T-helper 2 cell treated with Interferon-gamma antibody and Interleukin-4, amounts not matched to agents 5 μg/mL and 100 μg/mL, for 36 hours (primary cell): ENCODE data around the gene WASF3.

Source experiments
- DNase-seq: peaks from one replicate; pipeline ENCODE4 v3.0.0; 2021; ENCODE audit warnings: low spot score
- H3K27ac Mint-ChIP-seq: one replicate; pipeline ENCODE4 v1.8.0; 2021; ENCODE audit warnings: mild to moderate bottlenecking, mixed read lengths
- H3K27me3 Mint-ChIP-seq: one replicate; pipeline ENCODE4 v1.8.0; 2021; ENCODE audit warnings: low read depth, mixed read lengths
- H3K36me3 Mint-ChIP-seq: one replicate; pipeline ENCODE4 v1.8.0; 2021; ENCODE audit warnings: low read depth, mixed read lengths
- H3K4me1 Mint-ChIP-seq: one replicate; pipeline ENCODE4 v1.8.0; 2021; ENCODE audit warnings: low read depth, mixed read lengths
- H3K4me3 Mint-ChIP-seq: one replicate; pipeline ENCODE4 v1.8.0; 2022; ENCODE audit warnings: mild to moderate bottlenecking, moderate library complexity, mixed read lengths
- H3K9me3 Mint-ChIP-seq: one replicate; pipeline ENCODE4 v1.8.0; 2021; ENCODE audit warnings: mixed read lengths

Gene WASF3

DNA sequence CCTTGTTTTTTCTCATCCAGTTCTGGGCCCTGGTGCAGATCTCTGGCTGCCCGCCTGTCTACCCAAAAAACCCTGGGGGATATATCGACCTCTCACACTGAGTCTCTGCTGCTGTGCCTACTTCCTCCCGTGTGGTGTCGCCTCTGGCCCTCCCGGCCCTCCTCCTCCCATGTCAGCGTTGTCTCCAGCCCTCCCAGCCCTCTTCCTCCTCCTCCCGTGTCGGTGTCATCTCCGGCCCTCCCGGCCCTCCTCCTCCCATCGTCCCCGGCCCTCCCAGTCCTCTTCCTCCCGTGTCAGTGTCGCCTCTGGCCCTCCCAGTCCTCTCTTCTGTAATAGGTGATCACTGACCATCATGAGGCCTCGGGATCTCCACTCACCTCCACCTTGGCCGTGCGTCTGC is 121.3 kb downstream of the WASF3 start:
- no peak overlapping the region for H3K4me3 Mint-ChIP-seq
- H3K4me1 Mint-ChIP-seq: no peaks in the 10 kb centered on the region
- H3K9me3 Mint-ChIP-seq: no peaks in the 10 kb centered on the region
- H3K36me3 Mint-ChIP-seq: no peaks in the 10 kb centered on the region
- H3K27me3 Mint-ChIP-seq: peaks cover 5% of the 10 kb centered on the region
- H3K27ac Mint-ChIP-seq: no peak overlapping the region
- DNase-seq: no peak

DNA sequence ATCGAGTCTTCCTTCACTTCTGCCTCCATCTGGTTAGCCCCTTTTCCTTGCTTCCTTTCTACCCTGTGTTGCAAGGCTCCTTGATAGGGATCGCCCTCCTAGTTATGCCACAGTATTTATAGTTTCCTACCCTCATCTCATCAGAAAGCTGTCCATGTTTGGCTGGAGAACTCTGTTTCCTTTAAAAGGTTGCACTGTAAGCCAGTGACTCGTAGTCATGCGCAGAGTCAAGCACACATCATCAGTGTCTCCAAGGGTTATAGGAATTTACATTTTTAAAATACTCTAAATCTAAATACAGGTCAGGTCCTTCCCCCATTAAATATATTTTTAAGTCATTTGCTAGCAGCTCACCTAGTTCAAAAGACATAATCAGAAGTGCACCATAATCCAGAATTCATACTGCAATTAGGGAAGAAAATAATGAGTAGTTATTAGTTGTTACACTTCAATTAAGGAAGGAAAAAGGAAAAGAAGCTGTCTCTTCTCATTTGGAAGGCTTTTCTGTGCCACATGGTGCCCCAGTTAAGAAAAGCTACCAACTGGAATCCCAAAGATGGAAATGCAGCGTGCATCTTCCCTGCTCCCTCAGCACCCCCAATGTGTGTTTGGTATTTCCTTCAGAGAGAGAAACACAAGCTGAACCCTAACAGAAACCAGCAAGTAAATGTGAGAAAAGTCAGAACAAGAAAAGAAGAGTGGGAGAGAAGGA is 122.1 kb downstream of the WASF3 start:
- Mint-ChIP-seq H3K9me3 (no peaks in the 10 kb centered on the region), H3K4me3 (no peak overlapping the region), H3K27me3 (peaks cover 2% of the 10 kb centered on the region), H3K36me3 (no peaks in the 10 kb centered on the region), H3K27ac (no peak overlapping the region), H3K4me1 (no peaks in the 10 kb centered on the region)
- no peak for DNase-seq

DNA sequence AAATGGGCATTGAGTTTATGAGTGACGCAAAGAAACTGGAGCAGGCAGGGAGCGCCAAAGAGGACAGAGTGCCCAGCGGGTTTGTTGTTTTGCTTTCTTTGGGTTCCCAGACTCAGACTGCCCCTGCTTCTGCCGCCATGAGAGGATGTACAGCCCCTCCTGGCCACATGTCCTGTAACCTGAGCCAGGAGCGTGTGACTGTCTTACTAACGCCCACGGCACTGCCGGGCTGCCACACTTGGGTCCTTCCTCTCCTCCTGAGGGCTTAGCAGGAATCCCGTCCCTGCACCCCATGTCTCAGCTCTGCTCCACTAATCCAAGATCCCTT is 122.6 kb downstream of the WASF3 start:
- Mint-ChIP-seq H3K36me3 (no peaks in the 10 kb centered on the region), H3K4me3 (no peak overlapping the region), H3K27ac (no peak overlapping the region), H3K9me3 (no peaks in the 10 kb centered on the region), H3K4me1 (no peaks in the 10 kb centered on the region), H3K27me3 (peaks cover 1% of the 10 kb centered on the region)
- no peak for DNase-seq

DNA sequence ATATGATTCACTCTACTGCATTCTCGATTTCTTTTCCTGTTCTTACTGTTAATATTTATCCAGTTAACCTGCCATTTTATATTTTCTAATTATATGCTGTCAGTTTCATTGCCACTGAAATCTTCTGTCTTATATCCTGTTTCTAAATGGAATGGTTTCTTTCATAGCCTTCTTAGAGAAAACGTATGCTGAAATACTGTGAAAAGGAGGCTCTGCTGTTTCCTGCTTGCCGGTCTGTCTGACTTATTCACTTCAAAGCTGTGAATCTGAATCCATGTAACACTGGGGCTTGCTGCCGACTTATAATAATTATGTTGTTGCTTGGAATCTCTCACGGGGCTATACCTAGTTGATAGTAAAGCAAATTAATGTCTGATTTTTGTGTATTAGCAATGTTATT is 123.1 kb downstream of the WASF3 start:
- no peaks in the 10 kb centered on the region for H3K36me3 Mint-ChIP-seq
- H3K9me3 Mint-ChIP-seq: no peaks in the 10 kb centered on the region
- no peak overlapping the region for H3K4me3 Mint-ChIP-seq
- H3K27me3 Mint-ChIP-seq: no peaks in the 10 kb centered on the region
- DNase-seq: no peak
- no peak overlapping the region for H3K27ac Mint-ChIP-seq
- H3K4me1 Mint-ChIP-seq: no peaks in the 10 kb centered on the region

DNA sequence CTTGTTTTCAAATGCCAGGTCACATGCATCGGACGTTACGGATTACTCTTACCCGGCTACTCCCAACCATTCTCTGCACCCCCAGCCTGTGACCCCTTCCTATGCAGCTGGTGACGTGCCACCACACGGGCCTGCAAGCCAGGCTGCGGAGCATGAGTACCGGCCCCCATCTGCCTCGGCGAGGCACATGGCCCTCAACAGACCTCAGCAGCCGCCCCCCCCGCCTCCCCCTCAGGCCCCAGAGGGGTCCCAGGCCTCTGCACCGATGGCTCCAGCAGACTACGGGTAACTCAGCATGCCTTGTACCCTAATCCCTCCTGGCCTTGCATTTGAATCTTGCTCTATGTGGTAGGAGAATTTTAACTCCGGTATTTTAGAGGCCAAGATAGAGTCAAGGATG is 123.6 kb downstream of the WASF3 start:
- no peak overlapping the region for H3K27ac Mint-ChIP-seq
- H3K4me3 Mint-ChIP-seq: no peak overlapping the region
- no peaks in the 10 kb centered on the region for H3K9me3 Mint-ChIP-seq
- no peaks in the 10 kb centered on the region for H3K4me1 Mint-ChIP-seq
- H3K27me3 Mint-ChIP-seq: no peaks in the 10 kb centered on the region
- H3K36me3 Mint-ChIP-seq: no peaks in the 10 kb centered on the region
- no peak for DNase-seq

- Mint-ChIP-seq H3K9me3 (no peaks in the 10 kb centered on the region), H3K4me1 (no peaks in the 10 kb centered on the region), H3K36me3 (no peaks in the 10 kb centered on the region), H3K27ac (no peak overlapping the region), H3K4me3 (no peak overlapping the region), H3K27me3 (no peaks in the 10 kb centered on the region)
- no peak for DNase-seq
Observed at GRCh38 chr13:26682606-26683005, 125.1 kb downstream of the WASF3 start.

GRCh38 chr13:26685606-26686005 is 128.1 kb downstream of the WASF3 start:
- H3K4me3 Mint-ChIP-seq: no peak overlapping the region
- DNase-seq: no peak

DNA sequence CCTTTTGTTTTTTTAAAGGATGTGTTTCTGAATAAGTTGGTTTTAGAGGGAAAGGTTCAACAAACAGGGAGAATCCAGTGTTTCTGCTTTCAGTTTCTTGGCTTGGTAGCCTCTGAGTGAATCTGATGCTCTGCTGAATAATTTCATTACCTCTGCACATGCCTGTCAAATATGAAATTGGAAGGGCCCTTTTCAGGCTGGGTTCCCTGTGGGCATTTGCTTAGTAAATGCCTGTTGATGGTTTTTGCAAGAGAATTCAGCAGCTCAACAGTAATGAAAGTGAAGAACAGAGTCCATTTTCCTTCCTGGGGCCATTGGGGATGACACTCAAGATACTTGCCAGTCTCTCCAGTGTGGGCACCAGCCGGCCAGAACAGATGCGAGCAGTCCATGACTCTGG is 128.8 kb downstream of the WASF3 start:
- Mint-ChIP-seq H3K9me3 (peaks cover 16% of the 10 kb centered on the region), H3K27me3 (no peaks in the 10 kb centered on the region), H3K36me3 (no peaks in the 10 kb centered on the region), H3K4me3 (no peak overlapping the region), H3K27ac (no peak overlapping the region), H3K4me1 (no peaks in the 10 kb centered on the region)
- no peak for DNase-seq

More at GRCh38 chr13:26685606-26686005, 128.1 kb downstream of the WASF3 start:
- Mint-ChIP-seq H3K4me1 (no peaks in the 10 kb centered on the region), H3K27ac (no peak overlapping the region), H3K36me3 (no peaks in the 10 kb centered on the region), H3K9me3 (peaks cover 9% of the 10 kb centered on the region), H3K27me3 (no peaks in the 10 kb centered on the region)

- Mint-ChIP-seq H3K27me3 (no peaks in the 10 kb centered on the region), H3K4me3 (no peak overlapping the region), H3K27ac (no peak overlapping the region), H3K36me3 (no peaks in the 10 kb centered on the region), H3K4me1 (no peaks in the 10 kb centered on the region), H3K9me3 (peaks cover 21% of the 10 kb centered on the region)
- DNase-seq: no peak
Observed at GRCh38 chr13:26688286-26688685, 130.8 kb downstream of the WASF3 start.

DNA sequence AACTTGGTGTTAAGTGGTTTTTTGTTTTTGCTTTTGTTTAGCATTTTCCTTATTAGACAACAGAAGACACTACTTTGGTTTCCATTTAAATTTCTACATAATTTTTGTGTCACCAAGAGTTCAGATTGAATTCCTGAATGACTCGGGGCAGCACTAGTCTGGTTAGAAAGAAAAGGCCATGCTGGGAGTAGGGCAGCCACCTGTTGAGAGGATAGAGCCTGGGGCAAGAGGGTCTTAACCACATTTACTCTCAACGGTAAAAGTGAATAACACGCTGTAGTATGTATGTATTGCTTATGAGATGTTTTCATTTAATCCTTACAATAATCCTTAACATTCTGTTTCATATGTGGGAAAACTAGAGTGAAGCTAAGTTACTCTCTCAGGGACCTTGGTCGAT is 131.5 kb downstream of the WASF3 start:
- Mint-ChIP-seq H3K4me3 (no peak overlapping the region), H3K27ac (no peak overlapping the region), H3K4me1 (no peaks in the 10 kb centered on the region), H3K36me3 (no peaks in the 10 kb centered on the region), H3K27me3 (no peaks in the 10 kb centered on the region), H3K9me3 (peaks cover 21% of the 10 kb centered on the region)
- no peak for DNase-seq

DNA sequence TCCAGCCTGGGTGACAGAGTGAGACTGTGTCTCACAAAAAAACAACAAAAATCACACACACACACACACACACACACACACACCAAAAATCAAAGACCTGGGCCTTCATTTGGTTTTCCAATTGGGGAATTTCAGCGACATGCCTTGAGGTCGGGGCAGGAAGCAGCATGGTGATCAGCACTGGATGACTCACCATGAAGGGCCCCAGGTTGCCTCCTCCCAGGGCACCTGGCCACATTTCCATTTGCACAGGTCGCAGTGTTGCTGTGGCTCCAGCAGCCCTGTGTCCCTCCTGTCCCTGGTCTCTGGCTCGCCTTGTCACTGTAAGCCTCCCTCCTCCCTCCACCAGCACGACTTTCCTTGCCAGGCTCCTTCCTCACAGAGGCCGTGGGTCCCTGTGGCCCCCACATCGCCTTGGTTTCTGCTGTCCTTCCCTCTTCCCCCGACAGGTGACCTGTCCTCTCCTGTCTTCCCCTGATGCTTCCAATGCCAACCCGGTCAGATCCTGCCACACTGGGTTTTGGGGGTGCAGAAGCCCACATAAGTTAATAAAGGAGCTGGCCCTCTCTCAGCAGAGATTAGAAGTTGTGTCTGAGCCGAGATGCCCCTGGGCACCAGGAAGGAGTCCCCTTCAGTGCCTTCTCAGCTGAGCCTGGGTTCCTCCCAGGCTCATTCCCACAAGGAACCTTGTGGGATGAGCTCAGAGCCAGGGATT is 136.4 kb downstream of the WASF3 start:
- Mint-ChIP-seq H3K4me1 (peaks cover 3% of the 10 kb centered on the region), H3K9me3 (peaks cover 21% of the 10 kb centered on the region), H3K4me3 (no peak overlapping the region), H3K27me3 (no peaks in the 10 kb centered on the region), H3K36me3 (no peaks in the 10 kb centered on the region), H3K27ac (no peak overlapping the region)
- DNase-seq: no peak

- Mint-ChIP-seq H3K4me3 (no peak overlapping the region), H3K27me3 (no peaks in the 10 kb centered on the region), H3K9me3 (peaks cover 18% of the 10 kb centered on the region), H3K4me1 (peaks cover 3% of the 10 kb centered on the region), H3K36me3 (no peaks in the 10 kb centered on the region), H3K27ac (no peak overlapping the region)
- no peak for DNase-seq
Observed at GRCh38 chr13:26694609-26695359, 137.3 kb downstream of the WASF3 start.

DNA sequence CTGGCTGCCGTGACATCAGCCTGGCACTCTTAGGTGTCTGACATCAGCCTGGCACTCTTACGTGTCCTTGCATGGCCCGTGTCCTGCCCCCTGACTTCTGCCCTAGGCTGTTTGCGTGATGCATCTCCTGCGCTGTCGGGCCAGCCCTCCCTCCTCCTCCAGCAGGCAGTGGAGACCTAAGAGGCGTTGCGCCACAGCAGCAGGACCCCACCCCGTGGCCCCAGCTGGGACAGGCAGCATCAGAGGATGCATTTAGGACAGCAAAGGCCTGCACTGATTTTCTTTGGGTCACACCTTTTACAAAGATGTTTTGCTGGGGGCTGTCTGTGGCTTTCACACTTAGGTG is 137.8 kb downstream of the WASF3 start:
- Mint-ChIP-seq H3K4me1 (peaks cover 3% of the 10 kb centered on the region), H3K4me3 (no peak overlapping the region), H3K9me3 (peaks cover 13% of the 10 kb centered on the region), H3K36me3 (no peaks in the 10 kb centered on the region), H3K27ac (no peak overlapping the region), H3K27me3 (no peaks in the 10 kb centered on the region)
- no peak for DNase-seq

DNA sequence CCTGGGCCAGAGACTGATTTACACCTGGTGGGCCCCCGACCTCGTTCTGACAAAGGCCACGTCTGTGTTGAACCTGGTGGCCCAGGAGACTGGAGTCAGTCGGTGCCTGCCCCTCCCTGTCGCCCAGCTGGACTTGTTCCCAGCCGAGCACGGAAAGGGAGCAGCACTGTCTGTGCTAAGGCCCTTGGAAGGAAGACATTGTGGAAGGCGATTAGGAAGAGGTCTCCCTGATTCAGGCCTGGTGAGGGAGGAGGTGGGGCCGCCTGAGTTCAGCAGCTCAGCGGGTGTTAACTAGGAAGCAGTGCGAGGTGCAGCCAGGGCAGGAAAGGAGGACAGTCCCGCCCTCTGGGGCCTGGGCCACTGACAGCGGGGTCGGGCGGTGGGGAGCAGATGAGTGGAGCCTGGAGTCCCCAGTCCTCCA is 138.4 kb downstream of the WASF3 start:
- peaks cover 9% of the 10 kb centered on the region for H3K9me3 Mint-ChIP-seq
- peaks cover 3% of the 10 kb centered on the region for H3K4me1 Mint-ChIP-seq
- no peaks in the 10 kb centered on the region for H3K36me3 Mint-ChIP-seq
- H3K27ac Mint-ChIP-seq: no peak overlapping the region
- no peaks in the 10 kb centered on the region for H3K27me3 Mint-ChIP-seq
- no peak for DNase-seq
- H3K4me3 Mint-ChIP-seq: no peak overlapping the region
